HFF-Myc (cell line): ENCODE measurements around the gene CPT1A.

Source experiments
- DNase-seq: peaks from one replicate; pipeline ENCODE4 v3.0.0-alpha.2; 2011; ENCODE audit warnings: low read depth; ENCODE audit errors: extremely low read depth
- H3K4me3 ChIP-seq: replicated peaks from 2 replicates; pipeline ENCODE4 v1.5.1; 2011; ENCODE audit warnings: low read depth, mild to moderate bottlenecking, control low read depth, low read length
- TF ChIP-seq, protein P1 (sequence below): IDR thresholded peaks from 2 replicates; pipeline ENCODE4 v1.5.1; 2012; ENCODE audit warnings: mild to moderate bottlenecking, low read depth, low read length, control low read depth; ENCODE audit errors: missing control alignments

CPT1A gene

DNA sequence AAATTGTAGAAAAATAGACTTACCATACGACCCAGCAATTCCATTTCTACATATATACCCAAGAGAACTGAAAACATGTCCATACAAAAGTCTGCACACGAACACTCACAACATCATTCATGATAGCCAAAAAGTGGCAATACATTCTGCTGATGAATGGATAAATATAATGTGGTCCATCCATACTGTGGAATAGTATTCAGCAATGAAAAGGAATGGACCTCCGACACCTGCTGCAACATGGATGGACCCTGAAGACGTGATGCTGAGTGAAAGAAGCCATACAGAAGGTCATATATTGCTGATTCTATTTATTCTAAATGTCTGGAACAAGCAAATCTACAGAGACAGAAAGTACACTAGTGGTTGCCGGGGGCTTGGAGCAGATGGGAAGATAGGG lies 19.2 kb downstream of the CPT1A start:
- no peak for DNase-seq
- TF ChIP-seq, protein P1, sequence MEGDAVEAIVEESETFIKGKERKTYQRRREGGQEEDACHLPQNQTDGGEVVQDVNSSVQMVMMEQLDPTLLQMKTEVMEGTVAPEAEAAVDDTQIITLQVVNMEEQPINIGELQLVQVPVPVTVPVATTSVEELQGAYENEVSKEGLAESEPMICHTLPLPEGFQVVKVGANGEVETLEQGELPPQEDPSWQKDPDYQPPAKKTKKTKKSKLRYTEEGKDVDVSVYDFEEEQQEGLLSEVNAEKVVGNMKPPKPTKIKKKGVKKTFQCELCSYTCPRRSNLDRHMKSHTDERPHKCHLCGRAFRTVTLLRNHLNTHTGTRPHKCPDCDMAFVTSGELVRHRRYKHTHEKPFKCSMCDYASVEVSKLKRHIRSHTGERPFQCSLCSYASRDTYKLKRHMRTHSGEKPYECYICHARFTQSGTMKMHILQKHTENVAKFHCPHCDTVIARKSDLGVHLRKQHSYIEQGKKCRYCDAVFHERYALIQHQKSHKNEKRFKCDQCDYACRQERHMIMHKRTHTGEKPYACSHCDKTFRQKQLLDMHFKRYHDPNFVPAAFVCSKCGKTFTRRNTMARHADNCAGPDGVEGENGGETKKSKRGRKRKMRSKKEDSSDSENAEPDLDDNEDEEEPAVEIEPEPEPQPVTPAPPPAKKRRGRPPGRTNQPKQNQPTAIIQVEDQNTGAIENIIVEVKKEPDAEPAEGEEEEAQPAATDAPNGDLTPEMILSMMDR, result no peak
- H3K4me3 ChIP-seq, result no peak overlapping the region

- H3K4me3 ChIP-seq, result no peak overlapping the region
- DNase-seq, result no peak
- TF ChIP-seq, protein P1, result peak; percentile 13
These were observed 20.0 kb downstream of the CPT1A start for GRCh38 chr11:68821670-68822069.

- no peak overlapping the region for H3K4me3 ChIP-seq
- TF ChIP-seq, protein P1, result no peak
- DNase-seq, result no peak
These were observed 22.4 kb downstream of the CPT1A start for GRCh38 chr11:68819362-68819761.

DNA sequence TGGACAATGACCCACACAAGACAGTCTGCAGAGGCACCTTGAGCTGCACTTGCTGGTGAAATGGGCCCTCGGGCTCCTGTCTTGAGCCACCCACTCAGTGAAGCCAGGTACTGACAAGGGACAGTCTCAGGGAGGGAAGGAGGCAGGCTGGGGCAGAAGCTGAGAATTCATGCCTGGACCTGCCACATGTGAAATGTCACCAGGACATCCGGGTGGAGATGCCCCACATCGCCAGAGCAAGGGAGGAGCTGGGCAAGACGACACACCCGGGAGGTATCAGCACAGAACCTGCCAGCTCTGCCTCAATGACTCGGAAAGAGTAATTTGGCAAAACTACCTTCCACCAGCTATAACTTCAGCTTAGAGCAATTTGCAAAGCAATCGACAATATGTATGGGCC lies 23.5 kb downstream of the CPT1A start:
- DNase-seq, result no peak
- TF ChIP-seq, protein P1, result no peak
- H3K4me3 ChIP-seq, result no peak overlapping the region

DNA sequence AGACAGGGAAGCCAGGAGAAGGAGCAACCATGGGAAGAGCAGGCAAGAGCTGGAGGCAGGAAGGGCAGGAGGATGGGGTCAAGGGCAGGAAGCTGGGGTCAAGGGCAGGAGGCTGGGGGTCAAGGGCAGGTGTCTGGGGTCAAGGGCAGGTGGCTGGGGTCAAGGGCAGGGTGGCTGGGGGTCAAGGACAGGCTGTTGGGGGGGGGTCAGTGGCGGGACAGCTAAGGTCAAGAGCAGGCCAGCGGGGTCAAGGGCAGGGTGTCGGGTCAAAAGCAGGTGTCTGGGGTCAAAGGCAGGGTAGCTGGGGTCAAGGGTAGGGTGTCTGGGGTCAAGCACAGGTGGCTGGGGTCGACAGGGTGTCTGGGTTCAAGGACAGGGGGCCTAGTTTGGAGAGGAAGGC lies 24.2 kb downstream of the CPT1A start:
- DNase-seq, result no peak
- TF ChIP-seq, protein P1, result no peak
- H3K4me3 ChIP-seq, result no peak overlapping the region

DNA sequence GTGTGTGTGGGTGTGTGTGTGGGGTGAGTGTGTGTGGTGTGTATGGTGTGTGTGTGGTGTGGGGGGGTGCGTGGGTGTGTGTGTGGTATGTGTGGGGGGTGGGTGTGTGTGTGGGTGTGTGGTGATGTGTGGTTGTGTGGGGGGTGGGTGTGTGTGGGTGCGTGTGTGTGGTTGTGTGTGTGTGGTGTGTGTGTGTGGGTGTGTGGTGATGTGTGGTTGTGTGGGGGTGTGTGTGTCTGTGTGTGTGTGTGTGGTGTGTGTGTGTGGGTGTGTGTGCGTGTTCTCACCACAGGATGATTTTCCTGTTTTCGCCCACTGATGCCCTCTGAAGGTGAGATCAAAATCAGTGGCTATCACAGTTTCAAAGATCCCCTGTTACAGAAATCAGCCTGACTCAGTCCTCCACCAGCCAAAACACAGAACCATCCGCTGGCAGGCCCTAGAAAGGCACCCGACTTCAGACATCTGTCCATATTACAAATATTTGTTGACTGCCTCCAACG lies 24.7 kb downstream of the CPT1A start:
- TF ChIP-seq, protein P1, result no peak
- H3K4me3 ChIP-seq, result no peak overlapping the region
- no peak for DNase-seq

DNA sequence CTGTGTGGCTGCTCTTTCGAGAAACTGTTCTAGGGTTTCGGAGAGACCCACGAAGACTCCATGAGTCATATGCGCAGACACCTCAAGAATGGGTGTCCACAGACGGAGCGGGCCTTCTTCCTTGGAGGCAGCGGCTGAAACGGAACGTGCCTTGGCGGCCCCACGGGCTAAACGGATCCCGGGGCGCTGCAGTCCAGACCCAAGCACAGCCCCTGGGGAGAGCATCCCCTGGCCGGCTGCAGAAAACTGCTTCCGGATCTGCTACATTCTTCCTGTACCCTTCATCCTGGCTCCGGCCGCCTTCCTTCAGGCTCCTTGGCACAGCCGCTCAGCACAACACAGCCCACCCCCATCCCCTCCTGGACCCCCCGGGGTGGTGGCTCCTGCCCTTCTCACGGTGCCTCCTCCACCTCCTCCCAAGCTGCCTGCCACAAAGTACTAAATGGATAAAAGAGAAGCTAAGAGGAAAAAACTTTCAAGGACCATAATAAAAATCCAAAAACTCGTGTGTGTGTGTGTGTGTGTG lies 25.4 kb downstream of the CPT1A start:
- no peak for DNase-seq
- TF ChIP-seq, protein P1, result no peak
- no peak overlapping the region for H3K4me3 ChIP-seq
